Cerebellar nuclear complex (tissue), 1 donor: ENCODE data around the gene RAB1B.

Source experiments
- DNase-seq, 2 experiments: peaks; one replicate each; lab custom pipeline; 2025; lab: John Stamatoyannopoulos, UW

RAB1B gene

DNA sequence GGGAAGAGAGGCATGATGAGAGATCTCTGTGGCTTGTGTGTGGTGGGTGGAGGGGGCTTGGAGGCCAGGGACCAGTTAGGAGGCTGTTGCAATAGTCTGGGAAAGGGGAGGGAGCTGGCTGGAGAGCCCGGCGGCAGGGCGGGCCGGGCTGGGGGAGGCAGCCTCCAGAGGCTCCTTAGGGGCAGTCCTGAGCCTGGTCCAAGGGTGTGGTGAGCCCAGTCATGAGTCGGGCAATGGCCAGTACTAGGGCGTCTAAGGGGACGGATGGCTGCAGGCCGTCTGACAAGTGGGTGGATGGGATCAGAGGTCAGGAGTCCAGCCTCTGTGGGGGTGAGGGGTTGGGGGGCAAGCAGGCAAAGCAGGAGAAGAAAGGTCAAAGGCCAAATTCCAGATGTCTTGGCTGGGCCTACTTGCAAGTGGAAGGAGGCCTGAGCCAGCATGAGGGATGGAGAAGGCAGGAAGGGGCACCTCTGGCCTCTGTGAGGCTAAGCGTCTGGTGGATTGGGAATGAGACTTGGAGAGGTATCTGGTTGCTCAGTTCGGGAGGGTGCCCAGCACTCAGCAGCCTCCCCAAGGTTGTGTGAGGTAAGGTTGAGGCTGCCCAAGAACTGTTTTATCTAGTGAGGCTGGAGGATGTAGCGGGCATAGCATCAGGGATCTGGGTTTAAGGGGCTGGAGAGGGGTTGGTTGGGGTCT, 54.4 kb downstream of the RAB1B start:
- no peak for DNase-seq

DNA sequence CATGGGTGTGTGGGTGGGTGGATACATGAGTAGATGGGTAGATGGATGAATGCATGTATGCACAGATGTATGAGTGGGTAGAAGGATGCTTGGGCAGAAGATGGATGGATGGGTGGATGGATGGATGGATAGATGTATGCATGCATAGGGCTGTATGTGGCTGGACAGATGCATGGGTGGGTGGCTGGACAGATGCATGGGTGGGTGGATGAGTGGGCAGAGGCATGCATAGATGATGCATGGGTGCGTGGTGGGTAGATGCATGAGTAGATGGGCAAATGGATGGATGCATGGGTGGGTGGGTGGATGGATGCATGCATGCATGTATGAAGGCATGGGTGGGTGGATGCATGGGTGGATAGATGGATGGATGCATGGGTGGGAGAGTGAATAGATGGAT, 55.2 kb downstream of the RAB1B start:
- DNase-seq, result no peak

DNA sequence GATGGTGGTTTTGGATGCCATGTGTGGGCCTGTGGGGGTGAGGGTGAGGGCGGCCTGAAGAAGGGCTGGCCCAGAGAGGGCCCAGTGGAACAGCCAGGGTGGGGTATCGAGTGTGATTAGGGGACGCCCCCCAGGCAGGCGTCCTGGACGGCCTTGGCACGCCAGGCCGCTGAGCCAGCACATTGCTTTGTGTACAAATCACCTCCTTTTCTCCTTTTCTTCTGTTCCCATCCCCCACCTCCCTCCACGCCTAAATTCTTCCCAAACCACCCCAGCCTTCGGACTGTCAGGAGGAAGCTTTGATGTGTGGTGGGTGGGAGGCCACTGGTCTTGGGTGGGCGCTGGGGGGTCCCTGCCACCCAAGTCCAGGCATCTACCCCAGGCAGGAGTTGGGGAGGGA, 56.2 kb downstream of the RAB1B start:
- DNase-seq, result no peak

DNA sequence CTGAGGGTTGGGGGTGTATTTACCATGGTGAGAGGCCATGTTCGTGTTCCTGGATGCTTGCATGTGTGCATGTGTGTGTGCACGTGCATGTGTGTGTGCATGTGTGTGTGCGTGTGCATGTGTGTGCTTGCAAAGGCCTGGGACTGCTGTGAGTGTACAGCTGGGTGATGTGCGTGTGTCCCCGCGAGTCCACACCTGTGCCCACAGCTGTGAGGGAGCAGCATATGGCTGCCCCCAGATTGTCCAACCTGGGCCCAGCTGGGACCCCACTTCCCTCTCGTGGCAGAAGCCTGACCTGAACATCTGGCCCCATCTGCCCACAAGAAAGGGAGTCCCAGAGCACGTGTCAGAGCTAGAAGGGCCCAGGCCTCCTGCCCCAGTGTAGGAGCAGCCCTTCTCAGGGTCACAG, 56.8 kb downstream of the RAB1B start:
- no peak for DNase-seq

DNA sequence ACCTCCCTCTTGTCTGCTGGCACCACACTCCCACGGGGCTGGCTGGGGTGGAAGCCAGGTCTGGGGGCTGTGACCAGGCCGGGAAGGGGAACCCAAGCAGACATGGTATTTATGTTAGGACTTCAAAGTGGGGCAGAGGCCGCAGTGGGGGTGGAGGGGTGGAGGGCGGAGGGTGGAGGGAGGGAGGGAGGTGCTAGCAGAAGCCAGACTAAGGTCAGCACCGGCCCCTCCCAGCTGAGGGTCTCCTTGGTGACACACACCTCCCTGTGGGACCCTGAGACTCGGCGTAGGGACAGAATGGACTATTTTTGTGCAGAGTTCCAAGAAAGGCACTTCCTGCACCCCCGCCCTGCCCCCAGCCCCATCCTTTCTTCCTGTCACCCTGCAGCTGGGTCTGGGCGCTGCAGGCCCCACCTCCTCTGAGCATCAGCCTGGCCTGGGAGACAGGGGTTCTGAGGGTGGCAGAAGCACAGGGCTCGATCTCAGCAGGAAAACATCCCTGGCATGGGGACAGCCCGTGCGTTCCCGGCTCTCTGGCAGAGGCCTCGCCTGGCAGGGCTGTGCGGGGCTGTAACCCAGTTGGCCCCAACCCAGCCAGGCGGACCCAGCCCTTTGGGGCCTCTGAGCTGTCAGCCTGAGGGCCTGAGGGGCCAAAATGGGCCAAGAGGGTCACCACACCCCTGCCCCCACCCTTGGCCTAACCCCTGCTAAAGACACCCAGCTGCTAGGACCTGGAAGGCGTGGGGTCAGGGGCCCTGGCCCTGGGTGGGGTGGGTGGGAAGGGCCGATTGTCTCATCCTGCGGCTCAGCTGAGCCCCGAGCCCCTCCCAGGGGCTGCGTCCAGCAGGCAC, 58.0 kb downstream of the RAB1B start:
- DNase-seq, result no peak
